ENCODE measurements around the gene JAGN1.

DNA sequence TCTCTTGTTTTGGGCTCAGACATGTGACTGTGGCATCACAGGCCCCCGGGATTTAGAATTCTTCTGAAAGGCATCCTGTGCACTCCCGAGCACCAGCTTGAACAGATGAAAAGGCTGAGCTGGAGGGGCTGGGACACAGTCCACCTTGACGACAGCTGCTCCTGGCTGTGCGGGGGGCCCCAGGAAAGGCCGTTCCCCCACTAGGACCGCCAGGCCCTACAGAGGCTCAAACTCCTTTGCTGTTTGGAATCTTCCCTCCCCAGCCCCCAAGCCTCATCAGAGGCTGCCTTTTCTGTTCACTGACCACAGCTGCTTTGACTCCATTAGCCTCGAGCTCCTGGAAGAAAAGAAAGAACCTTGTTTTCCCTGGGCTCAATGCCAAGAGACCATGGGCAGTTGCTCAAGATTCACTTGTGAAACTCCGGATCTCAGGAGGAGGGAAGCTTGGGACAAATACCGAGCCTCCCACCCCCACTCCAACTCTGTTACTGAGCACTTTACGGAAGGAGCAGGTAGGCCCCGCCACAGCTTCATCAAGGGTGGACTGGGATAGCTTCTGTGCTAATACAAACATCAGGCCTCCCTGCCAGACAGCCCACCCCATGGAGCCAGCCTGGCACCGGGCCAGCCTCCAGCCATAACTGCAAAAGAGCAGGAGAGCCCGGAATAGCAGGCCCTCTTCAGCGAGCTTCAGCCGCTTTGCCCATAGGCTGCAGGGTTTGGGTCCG is 26.0 kb upstream of the JAGN1 start:
- TF ChIP-seq POLR2A (IDR thresholded peaks at IDR 0.05; ENCODE audit: low read length): no peak
- no peak for TF ChIP-seq GATA1 (IDR thresholded peaks at IDR 0.05; ENCODE audit: low read depth, low read length)
